Kidney (tissue), 14 donors: ENCODE measurements around the gene ZC3H8. TPM values are rescaled to one million over a fixed set of nuclear protein-coding genes. Genes with fewer than 3 reads are reported as not detected.

Source experiments
- DNase-seq, 5 donors: peaks; one replicate each; pipeline ENCODE4 v3.0.0-alpha.2; 2013 to 2020
- FAIRE-seq: peaks from 2 replicates; lab custom pipeline; 2012; peaks lifted over from hg19 to GRCh38; lab: Jason Lieb, UNC
- H3K27ac ChIP-seq, 2 donors: one replicate each; pipeline ENCODE4 v1.7.0; 2013; ENCODE audit warnings: low read depth in 2 of 2, low read length in 2 of 2, inconsistent platforms in 1 of 2
- H3K27me3 ChIP-seq: one replicate; pipeline ENCODE4 v1.7.1; 2013; ENCODE audit warnings: low read length, inconsistent platforms; ENCODE audit not compliant: control insufficient read depth, insufficient read depth
- H3K36me3 ChIP-seq, 3 donors: one replicate each; pipeline versions ENCODE4 v1.7.0 to v1.7.1; 2013; ENCODE audit warnings: low read length in 3 of 3, control low read depth in 1 of 3, inconsistent platforms in 1 of 3; ENCODE audit not compliant: insufficient read depth in 3 of 3, control insufficient read depth in 2 of 3
- H3K4me1 ChIP-seq, 3 donors: one replicate each; pipeline versions ENCODE4 v1.7.0 to v1.7.1; 2013; ENCODE audit warnings: low read length in 3 of 3, inconsistent platforms in 1 of 3, low read depth in 1 of 3; ENCODE audit not compliant: control insufficient read depth in 2 of 3, insufficient read depth in 2 of 3
- H3K4me3 ChIP-seq, 3 donors: one replicate each; pipeline versions ENCODE4 v1.7.0 to v1.8.1; 2013; ENCODE audit warnings: low read length in 3 of 3, control low read depth in 1 of 3, inconsistent platforms in 1 of 3
- H3K9ac ChIP-seq, 3 donors: one replicate each; pipeline versions ENCODE4 v1.7.0 to v1.7.1; 2013; ENCODE audit warnings: low read length in 3 of 3, control low read depth in 1 of 3, inconsistent platforms in 1 of 3
- H3K9me3 ChIP-seq, 3 donors: one replicate each; pipeline versions ENCODE4 v1.7.0 to v1.7.1; 2013; ENCODE audit warnings: low read length in 3 of 3, control low read depth in 1 of 3, inconsistent platforms in 1 of 3; ENCODE audit not compliant: control insufficient read depth in 2 of 3, insufficient read depth in 1 of 3
- CTCF ChIP-seq: IDR thresholded peaks from 3 replicates; pipeline ENCODE4 v1.5.1; 2012; ENCODE audit warnings: mild to moderate bottlenecking, moderate library complexity, borderline replicate concordance; ENCODE audit not compliant: insufficient read depth; ENCODE audit errors: extremely low read depth
- intact Hi-C: fragments of 100-400 bp; cut with DNase I; formaldehyde crosslinking; loops from one replicate; pipeline ENCODE4 v1.11.1; 2022
- polyA plus RNA-seq: library from polyadenylated mRNA; stranded (reverse); fragments of 350-450 nt; fragmentation: Illumina TruSeq; extraction: RNeasy Lipid Tissue Mini Kit (QIAGEN cat#74804); gene quantifications from one replicate; pipeline ENCODE4 v1.2.3, GENCODE V29; 2014; ENCODE audit warnings: low read depth, low replicate concordance; ENCODE audit not compliant: insufficient read depth
- total RNA-seq: library from RNA; stranded (reverse); fragmentation: NEBNext Ultra II Directional; extraction: Animal tissue kit (Norgen Biotek cat#: 25700); gene quantifications from one replicate; pipeline ENCODE4 v1.2.1, GENCODE V29; 2021
- donor health status: control.
- donor health status: control.
- donor health status: control.
- donor health status: control.
- donor health status: control.
- donor health status: DM: yes; HTN: yes; CAD: no.
- donor health status: Normal renal cell carcinoma (clear cell type).

Gene ZC3H8
- total and polyA plus RNA-seq, 2 donors from 2014 or later, result 6.8 to 8.3 TPM

- no peak overlapping the region for H3K27ac ChIP-seq
- H3K4me1 ChIP-seq, result no peaks in the 10 kb centered on the region
- TF ChIP-seq CTCF, result no peak
- H3K4me3 ChIP-seq, result no peak overlapping the region
- DNase-seq, result peak in 1 of 5 donors; percentile 21
- no peaks in the 10 kb centered on the region for H3K27me3 ChIP-seq
- intact Hi-C loops, result no loop called here
- FAIRE-seq, result no peak
- H3K36me3 ChIP-seq, result peaks cover 0 to 3% (median 2%) of the 10 kb centered on the region in 3 donors
- no peaks in the 10 kb centered on the region for H3K9me3 ChIP-seq
- H3K9ac ChIP-seq, result no peak overlapping the region
Measured at GRCh38 chr2:112301171-112301584, 46.3 kb upstream of the ZC3H8 start.

GRCh38 chr2:112296407-112296806 lies 41.6 kb upstream of the ZC3H8 start:
- no peak for FAIRE-seq
- no peak for DNase-seq
- Histone ChIP-seq H3K4me3 (no peak overlapping the region), H3K36me3 (peaks cover 0 to 3% (median 0%) of the 10 kb centered on the region in 3 donors), H3K27me3 (no peaks in the 10 kb centered on the region), H3K9me3 (no peaks in the 10 kb centered on the region), H3K9ac (no peak overlapping the region), H3K4me1 (no peaks in the 10 kb centered on the region), H3K27ac (no peak overlapping the region)
- no peak for TF ChIP-seq CTCF
- intact Hi-C loops, result no loop called here

- Histone ChIP-seq H3K36me3 (no peaks in the 10 kb centered on the region), H3K4me1 (no peaks in the 10 kb centered on the region), H3K27ac (no peak overlapping the region), H3K9ac (no peak overlapping the region), H3K4me3 (no peak overlapping the region), H3K27me3 (no peaks in the 10 kb centered on the region), H3K9me3 (no peaks in the 10 kb centered on the region)
- DNase-seq (peak in 1 of 5 donors; percentile 70), FAIRE-seq (no peak)
- TF ChIP-seq CTCF, result no peak
- intact Hi-C loops, result no loop called here
Measured at GRCh38 chr2:112295407-112296078, 40.7 kb upstream of the ZC3H8 start.
